ENCODE measurements around the gene RNF180. TPM values are rescaled to one million over a fixed set of nuclear protein-coding genes. Genes with fewer than 3 reads are reported as not detected.

Gene RNF180, protein sequence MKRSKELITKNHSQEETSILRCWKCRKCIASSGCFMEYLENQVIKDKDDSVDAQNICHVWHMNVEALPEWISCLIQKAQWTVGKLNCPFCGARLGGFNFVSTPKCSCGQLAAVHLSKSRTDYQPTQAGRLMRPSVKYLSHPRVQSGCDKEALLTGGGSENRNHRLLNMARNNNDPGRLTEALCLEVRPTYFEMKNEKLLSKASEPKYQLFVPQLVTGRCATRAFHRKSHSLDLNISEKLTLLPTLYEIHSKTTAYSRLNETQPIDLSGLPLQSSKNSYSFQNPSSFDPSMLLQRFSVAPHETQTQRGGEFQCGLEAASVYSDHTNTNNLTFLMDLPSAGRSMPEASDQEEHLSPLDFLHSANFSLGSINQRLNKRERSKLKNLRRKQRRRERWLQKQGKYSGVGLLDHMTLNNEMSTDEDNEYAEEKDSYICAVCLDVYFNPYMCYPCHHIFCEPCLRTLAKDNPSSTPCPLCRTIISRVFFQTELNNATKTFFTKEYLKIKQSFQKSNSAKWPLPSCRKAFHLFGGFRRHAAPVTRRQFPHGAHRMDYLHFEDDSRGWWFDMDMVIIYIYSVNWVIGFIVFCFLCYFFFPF
- total RNA-seq (2014; rRNA removed; shearing (Covaris generic)) = 3.7 and 5.5 TPM in 2 replicates
- polyA plus RNA-seq (2015; cell fraction: cytosol; rRNA removed) = 1.3 and 1.4 TPM in 2 replicates
- polyA plus RNA-seq (2015; cell fraction: nucleus; rRNA removed) = 1.6 and 4.6 TPM in 2 replicates

DNA sequence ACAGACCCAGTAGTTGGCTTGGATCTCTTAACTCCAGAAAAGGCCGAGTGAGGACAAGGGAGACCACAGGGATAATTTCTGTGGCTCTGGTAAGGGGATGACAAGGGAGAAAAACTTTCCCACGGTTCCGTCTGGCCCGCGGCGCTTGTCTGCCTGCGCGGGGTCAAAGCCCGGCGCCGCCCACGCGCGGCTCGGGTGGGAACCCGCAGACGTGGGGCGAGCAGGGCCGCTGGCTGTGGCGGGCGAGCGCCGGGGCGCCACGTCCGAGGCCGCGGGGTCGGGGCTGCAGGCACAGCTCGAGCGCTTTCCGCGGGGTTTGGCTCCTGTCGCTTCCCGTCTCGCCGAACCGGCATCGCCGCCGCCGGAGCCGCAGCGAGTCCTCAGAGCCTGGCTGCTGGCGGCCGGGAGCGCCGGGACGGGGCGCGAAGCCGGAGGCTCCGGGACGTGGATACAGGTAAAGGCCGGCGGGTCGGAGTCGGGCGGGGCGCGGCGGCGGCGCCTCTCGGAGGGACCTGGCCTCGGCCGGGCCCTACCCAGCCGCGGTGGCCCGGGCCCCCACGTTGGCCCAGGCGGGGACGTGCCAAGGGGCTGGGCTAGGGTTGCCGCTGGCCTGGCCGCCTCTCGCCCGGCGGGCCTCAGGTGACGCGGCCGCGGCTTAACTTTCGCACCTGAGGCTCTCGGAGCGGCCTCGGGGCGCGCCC, at the start of gene RNF180:
RNF180 (plus strand) TSS at position 344 of the 701 bp plus-strand sequence. CDS start 34,965 bp downstream, outside the sequence.
- in situ Hi-C loops (cut with HindIII; ENCODE audit: low pct_unique_long_range_greater_than_20kb, low sequenced_read_pairs) = no loop called here
- DNase-seq (ENCODE audit: low read depth, low spot score) = peak; percentile 39

DNA sequence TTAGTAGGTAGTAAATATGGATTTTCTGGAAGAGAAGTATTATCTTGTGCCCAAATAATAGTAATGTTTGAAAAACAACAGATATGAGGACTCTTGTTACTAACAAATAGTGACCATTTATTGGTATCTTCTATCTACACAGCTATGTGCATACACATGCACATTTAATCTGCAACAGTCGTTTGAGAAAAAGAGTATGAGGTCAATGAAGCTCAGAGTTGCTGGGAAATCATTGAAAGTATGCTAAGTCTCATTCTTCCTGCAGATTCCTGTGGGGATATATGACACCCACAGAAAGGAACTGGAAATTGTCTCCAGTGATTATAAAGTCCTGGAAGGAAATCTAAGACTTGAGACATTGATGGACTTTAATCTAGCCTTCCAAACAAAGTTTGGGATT, 40.1 kb upstream of the RNF180 start:
- DNase-seq (ENCODE audit: low read depth, low spot score) = no peak
- in situ Hi-C loops (cut with HindIII; ENCODE audit: low pct_unique_long_range_greater_than_20kb, low sequenced_read_pairs) = no loop called here

DNA sequence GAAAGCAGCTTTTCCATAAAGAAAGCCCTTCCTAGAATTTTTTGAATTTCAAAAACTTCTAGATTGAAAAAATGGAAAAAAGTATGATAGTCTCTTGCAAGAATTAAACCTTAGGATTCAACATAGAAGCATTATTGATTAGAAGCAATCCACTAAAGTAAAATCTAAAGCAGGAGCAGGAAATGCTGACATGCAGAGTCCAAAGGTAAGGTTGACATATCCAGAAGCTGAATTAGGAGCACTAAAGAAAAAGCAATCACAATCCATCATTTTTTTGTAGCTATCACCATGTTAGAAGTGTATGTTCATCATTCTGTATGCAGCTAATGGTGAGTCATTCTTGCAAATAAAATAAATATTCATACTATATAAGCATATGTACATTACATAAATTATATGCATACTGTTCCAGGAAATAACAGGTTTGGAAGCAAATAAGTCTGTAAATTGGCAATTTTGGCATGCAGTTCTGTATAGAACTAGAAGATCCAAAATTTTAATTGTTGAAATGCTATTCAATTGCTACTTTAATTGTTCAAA, 39.4 kb upstream of the RNF180 start:
- in situ Hi-C loops (cut with HindIII; ENCODE audit: low pct_unique_long_range_greater_than_20kb, low sequenced_read_pairs) = no loop called here
- DNase-seq (ENCODE audit: low read depth, low spot score) = no peak

DNA sequence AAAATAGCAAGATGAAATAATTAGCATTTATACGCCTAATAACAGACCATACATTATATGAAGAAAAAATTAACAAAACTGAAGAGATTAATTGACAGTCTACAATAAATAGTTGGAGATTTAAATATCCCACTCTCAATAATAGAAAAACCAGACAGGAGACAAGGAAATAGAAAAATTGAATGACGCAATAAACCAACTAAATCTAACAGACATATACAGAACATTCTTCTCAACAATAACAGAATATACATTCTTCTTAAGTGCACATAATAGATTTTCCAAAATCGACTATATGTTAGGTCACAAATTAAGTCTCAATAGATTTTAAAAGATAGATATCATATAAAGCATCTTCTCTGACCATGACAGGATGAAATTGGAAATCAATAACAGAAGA, 25.6 kb upstream of the RNF180 start:
- in situ Hi-C loops (cut with HindIII; ENCODE audit: low pct_unique_long_range_greater_than_20kb, low sequenced_read_pairs) = no loop called here
- no peak for DNase-seq (ENCODE audit: low read depth, low spot score)

DNA sequence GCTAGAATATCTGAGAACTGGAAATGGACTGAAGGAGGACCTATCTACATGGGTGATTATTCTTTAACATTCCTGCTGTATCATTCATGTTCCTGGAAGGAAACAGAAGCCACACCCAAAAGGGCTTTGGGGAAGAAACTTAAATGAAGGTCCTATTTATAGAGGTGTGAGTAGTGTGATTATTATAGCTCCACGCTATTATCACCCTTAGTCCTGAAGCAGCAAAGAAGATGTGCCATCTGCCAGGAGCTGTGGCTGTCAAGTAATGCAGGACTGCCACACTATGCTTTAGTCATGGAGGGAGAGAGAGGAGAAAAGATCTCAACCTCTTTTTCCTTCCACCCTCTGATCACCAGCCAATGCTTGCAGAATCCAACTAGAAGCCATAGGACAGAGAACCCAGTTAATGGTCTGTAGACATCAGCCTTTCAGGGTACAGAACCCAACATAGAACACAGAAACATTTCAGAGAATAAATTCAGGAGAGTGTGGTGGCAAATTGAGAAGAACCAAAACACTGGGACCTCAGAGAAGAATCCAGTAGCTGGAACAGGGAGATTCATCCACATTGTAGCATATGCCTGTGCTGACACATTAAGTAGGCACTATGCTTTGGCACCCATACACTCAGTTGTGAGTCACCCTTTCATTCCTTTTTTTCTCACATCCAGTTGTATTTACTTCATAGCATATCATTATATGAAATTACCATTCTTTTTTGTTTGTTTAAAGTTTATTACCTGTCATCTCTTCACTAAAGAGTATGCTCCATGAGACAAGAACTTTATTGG, 21.0 kb upstream of the RNF180 start:
- DNase-seq (ENCODE audit: low read depth, low spot score) = no peak
- in situ Hi-C loops (cut with HindIII; ENCODE audit: low pct_unique_long_range_greater_than_20kb, low sequenced_read_pairs) = no loop called here

DNA sequence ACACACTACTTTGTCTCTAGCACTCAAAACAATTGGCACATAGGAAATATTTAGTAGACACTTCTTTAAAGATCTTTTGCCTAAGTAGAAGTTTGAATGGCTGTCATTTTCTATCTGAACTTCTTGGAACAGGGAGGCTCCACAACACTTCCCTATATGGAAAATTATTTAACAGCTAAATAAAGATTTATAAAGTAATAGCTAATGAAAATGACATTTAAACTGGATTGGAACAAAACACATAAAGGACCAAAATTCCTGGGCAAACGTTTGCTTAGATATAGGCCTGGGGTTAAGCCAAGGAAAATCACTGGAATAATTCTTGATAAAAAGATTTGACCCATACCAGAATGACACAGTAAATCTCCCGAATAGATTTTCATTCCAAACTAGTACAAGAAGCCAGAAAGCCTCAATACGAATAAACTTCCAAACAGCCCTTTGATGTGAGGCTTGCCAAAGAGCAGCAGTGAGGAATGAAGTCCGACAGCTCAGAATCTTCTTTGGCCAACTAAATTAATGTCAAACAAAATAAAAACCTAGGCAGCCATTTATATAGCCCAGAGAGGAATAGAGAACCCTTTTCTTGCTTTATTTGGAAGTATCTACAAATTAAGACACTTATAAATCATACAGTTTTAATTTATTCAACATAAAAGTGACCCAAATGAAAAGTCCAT, 20.3 kb upstream of the RNF180 start:
- DNase-seq (ENCODE audit: low read depth, low spot score) = no peak
- in situ Hi-C loops (cut with HindIII; ENCODE audit: low pct_unique_long_range_greater_than_20kb, low sequenced_read_pairs) = no loop called here

DNA sequence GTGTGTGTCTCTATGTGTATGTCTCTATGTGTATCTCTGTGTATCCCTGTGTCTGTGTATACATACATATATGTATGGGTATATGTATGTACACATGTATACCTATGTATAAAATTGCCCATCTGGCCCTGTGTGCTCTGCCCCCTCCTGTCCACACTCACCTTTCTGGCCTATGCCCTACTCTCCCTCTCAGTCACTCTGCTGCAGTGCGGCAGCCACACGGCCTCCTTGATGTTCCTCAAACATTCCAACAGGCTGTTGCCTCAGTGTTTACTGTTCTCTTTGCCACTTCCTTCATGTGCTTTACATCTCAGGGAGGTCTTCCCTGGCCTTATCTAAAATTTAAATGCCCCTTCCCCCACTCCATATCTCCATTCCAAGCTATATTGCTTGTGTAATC, 18.3 kb upstream of the RNF180 start:
- DNase-seq (ENCODE audit: low read depth, low spot score) = no peak
- in situ Hi-C loops (cut with HindIII; ENCODE audit: low pct_unique_long_range_greater_than_20kb, low sequenced_read_pairs) = no loop called here

DNA sequence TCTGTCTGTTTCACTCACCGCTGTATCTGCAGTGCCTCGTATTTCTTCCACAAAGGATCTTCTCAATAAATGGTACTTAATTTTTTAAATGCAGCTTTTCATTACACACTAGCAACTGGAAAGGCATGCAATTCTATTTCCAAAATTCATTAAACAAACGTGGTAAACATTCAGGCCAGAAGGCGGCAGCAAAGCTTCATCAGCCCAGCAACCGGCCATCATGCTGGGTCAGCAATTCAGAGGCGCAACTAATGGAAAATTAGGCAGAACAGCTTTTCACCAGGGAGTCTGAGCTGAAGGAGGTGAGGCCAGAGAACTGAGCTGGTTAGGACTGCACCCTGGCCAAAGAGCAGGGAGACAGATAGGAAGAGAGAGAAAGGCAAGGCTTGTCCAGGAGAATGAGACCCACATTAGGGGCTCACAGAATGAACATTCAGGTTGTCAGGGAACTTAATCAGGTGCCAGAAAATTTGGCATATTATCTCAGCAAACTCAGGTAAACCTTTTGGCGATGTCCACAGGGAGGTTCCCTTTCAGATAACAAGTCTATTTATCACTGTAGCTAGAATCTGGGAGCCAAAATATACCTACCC, 17.7 kb upstream of the RNF180 start:
- in situ Hi-C loops (cut with HindIII; ENCODE audit: low pct_unique_long_range_greater_than_20kb, low sequenced_read_pairs) = no loop called here

DNA sequence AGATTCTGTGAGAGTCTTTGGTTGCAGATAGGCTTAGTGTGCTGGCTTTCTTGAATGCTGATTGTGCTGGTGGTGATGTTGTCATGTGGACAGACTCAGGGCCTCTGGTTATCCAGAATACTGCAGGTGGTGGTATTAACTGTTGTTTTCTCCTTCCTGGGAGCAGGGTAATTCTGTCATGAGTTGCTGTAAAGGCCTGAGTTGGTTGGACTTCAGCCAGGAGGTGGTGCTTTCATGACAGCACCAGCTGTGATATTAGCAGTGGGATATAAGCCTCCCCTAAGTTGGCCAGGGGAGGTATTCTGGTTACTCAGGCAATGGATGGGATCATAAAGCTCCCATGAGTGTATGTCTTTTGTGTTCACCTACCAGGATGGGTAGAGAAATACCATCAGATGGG, 16.4 kb upstream of the RNF180 start:
- in situ Hi-C loops (cut with HindIII; ENCODE audit: low pct_unique_long_range_greater_than_20kb, low sequenced_read_pairs) = no loop called here
- DNase-seq (ENCODE audit: low read depth, low spot score) = no peak

More for the DNA sequence above, 17.7 kb upstream of the RNF180 start:
- DNase-seq (ENCODE audit: low read depth, low spot score) = peak; percentile 63

DNA sequence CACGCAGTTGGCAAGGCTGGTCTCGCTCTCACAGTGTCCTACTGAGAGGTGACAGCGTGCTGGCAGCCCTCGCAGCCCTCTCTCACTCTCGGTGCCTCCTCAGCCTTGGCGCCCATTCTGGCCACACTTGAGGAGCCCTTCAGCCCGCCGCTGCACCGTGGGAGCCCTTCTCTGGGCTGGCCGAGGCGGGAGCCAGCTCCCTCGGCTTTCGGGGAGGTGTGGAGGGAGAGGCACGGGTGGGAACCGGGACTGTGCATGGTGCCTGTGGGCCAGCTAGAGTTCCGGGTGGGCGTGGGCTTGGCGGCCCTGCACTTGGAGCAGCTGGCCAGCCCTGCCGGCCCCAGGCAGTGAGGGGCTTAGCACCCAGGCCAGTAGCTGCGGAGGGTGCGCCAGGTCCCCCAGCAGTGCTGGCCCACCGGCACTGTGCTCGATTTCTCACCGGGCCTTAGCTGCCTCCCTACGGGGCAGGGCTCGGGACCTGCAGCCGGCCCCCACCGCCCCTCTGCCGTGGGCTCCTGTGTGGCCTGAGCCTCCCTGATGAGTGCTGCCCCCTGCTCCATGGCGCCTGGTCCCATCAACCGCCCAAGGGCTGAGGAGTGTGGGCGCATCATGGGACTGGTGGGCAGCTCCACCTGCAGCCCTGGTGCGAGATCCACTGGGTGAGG, 15.7 kb upstream of the RNF180 start:
- DNase-seq (ENCODE audit: low read depth, low spot score) = no peak
- in situ Hi-C loops (cut with HindIII; ENCODE audit: low pct_unique_long_range_greater_than_20kb, low sequenced_read_pairs) = no loop called here

DNA sequence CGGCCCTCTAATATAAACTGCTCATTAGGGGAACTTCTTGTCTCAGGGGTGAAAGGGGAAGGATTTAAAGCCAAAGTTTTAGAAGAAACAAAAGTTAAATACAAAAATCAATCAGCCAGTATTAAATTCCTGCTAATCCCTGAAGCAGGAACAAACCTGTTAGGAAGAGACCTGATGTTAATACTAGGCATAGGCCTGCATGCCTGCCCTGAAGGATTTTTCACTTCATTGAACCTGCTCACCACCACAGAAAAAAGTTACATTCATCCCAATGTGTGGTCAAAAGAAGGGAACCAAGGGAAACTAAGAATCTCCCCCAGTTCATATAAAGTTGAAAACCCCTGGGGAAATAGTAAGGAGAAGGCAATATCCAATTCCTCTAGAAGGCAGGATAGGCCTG, 9.4 kb upstream of the RNF180 start:
- DNase-seq (ENCODE audit: low read depth, low spot score) = no peak
- in situ Hi-C loops (cut with HindIII; ENCODE audit: low pct_unique_long_range_greater_than_20kb, low sequenced_read_pairs) = no loop called here

DNA sequence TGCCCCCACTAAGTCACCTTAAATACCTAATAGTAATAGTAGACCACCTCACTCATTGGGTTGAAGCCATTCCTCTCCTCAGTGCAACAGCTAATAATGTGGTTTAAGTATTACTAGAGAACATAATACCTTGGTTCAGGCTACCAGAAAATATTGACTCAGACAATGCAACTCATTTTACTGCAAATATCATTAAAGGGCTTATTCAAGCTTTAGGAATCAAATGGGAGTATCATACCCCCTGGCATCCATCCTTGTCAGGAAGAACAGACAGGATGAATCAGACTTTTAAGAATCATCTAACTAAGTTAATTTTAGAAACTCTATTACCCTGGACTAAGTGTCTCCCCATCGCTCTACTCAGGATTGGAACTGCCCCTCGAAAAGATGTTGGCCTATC, 6.8 kb upstream of the RNF180 start:
- in situ Hi-C loops (cut with HindIII; ENCODE audit: low pct_unique_long_range_greater_than_20kb, low sequenced_read_pairs) = no loop called here
- DNase-seq (ENCODE audit: low read depth, low spot score) = no peak

DNA sequence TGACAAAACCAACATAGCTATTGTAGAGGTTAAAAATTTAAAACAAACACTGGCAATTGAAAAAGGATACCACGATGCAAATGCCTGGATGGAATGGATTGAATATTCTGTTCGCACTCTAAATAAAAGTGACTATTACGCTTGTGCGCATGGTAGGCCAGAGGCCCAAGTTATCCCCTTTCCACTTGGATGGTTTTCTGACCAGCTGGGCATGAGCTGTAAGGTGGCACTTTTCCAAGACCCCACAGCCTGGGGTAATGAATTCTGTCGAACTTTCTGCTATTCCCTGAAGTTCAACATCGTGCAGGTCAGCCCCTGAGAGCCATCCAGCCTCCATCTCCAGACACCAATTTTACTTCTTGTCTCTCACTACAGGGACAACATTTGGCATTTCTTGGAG, 5.4 kb upstream of the RNF180 start:
- no peak for DNase-seq (ENCODE audit: low read depth, low spot score)
- in situ Hi-C loops (cut with HindIII; ENCODE audit: low pct_unique_long_range_greater_than_20kb, low sequenced_read_pairs) = no loop called here

DNA sequence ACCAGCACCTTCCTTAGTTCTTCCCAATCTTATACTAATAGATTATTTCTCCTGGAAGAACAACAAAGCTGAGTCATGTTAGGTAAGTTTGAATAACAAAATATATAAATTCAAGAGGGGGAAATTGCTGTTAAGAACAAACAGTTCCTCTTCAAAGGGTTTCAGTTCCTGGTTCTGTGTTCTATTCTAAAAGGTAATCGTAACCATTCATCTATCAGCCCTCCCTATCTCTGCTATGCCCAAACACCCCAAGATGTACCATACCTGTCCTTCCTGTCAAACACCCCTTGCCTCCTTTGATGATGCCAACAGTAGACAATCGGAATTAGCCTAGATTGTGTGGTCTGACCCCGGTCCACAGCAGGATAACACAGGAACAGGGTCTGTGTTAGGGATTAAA, 4.2 kb upstream of the RNF180 start:
- DNase-seq (ENCODE audit: low read depth, low spot score) = no peak

DNA sequence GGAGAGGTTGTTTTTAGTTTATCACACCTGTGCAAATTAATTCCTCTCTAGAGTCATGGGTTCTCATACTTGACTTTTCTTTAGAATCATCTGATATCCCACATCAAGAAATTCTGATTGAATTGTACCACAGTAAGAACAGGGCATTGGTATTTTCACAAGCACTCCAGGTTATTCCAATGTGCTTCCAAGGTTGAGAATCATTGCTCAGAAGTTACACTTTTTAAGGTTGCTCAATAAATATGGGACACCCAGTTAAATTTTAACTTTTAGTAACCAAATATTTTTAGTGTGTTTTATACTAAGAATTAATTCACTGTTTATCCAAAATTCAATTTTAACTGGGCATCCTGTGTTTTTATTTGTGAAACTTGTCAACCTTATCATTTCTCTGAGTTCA, 2.5 kb upstream of the RNF180 start:
- in situ Hi-C loops (cut with HindIII; ENCODE audit: low pct_unique_long_range_greater_than_20kb, low sequenced_read_pairs) = no loop called here
- DNase-seq (ENCODE audit: low read depth, low spot score) = no peak

More for the DNA sequence above, 4.2 kb upstream of the RNF180 start:
- in situ Hi-C loops (cut with HindIII; ENCODE audit: low pct_unique_long_range_greater_than_20kb, low sequenced_read_pairs) = no loop called here

DNA sequence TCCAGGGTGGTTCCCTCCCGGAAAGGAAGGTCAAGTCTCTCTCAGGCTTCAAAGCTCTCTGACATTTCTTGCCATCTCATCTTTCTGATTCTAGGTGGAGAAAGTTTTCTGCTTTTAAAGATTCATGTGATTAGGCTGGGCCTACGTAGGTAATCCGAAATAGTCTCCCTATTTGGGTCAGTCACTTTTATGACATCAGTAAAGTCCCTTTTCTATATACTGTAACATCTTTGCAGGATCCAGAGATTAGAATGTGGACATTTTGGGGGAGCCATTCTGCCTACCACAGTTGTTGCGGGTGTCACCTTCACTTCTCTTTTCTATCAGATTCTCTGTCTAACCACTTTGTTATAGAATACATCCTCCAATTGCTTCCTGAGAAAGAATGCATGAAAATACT, 1.9 kb upstream of the RNF180 start:
- no peak for DNase-seq (ENCODE audit: low read depth, low spot score)
- in situ Hi-C loops (cut with HindIII; ENCODE audit: low pct_unique_long_range_greater_than_20kb, low sequenced_read_pairs) = no loop called here
